OCI-LY7 (cell line): Measurements from ENCODE around the gene PPP4R1. TPM values are rescaled to one million over a fixed set of nuclear protein-coding genes. Genes with fewer than 3 reads are reported as not detected.

Experiments
- BruUV-seq: library from RNA; stranded (reverse); fragments of 400-500 nt; replicated peaks from 2 replicates; lab custom pipeline; 2021; lab: Mats Ljungman, UMichigan
- CTCF ChIA-PET: fragments of 300-600 bp; sonication (Branson Sonifier 250); formaldehyde crosslinking; loops from one replicate; lab custom pipeline; 2022; ENCODE audit warnings: antibody characterized with exemption; ENCODE audit not compliant: unreplicated experiment; lab: Charles Lee
- POLR2A ChIA-PET: fragments of 300-600 bp; sonication (Branson Sonifier 250); formaldehyde crosslinking; loops from one replicate; lab custom pipeline; 2022; ENCODE audit warnings: antibody characterized with exemption; lab: Charles Lee
- DNase-seq: peaks from one replicate; pipeline ENCODE4 v3.0.0-alpha.2; 2015; ENCODE audit warnings: low spot score
- H2AFZ ChIP-seq: fragments of 200-600 bp; sonication (generic), shearing (Covaris generic); 2 replicates; pipeline ENCODE4 v1.6.1; 2014; ENCODE audit warnings: mild to moderate bottlenecking, antibody characterized with exemption, low read length, moderate library complexity
- H3K27ac ChIP-seq: fragments of 200-600 bp; sonication (generic); 2 replicates; pipeline ENCODE4 v1.5.1; 2014; ENCODE audit warnings: mixed run types, low read depth, mild to moderate bottlenecking, moderate library complexity, low read length, inconsistent platforms; ENCODE audit not compliant: poor library complexity, severe bottlenecking
- H3K36me3 ChIP-seq: fragments of 200-600 bp; sonication (generic); 2 replicates; pipeline ENCODE4 v1.6.1; 2014; ENCODE audit warnings: mild to moderate bottlenecking, antibody characterized with exemption, low read length, moderate library complexity, mixed read lengths; ENCODE audit not compliant: insufficient read depth
- H3K4me1 ChIP-seq: fragments of 200-600 bp; sonication (generic); 2 replicates; pipeline ENCODE4 v1.5.1; 2014; ENCODE audit warnings: mild to moderate bottlenecking, low read length; ENCODE audit not compliant: insufficient read depth, poor library complexity, severe bottlenecking
- H3K4me2 ChIP-seq: fragments of 200-600 bp; sonication (generic); 2 replicates; pipeline ENCODE4 v1.6.1; 2014; ENCODE audit warnings: mild to moderate bottlenecking, low read length
- H3K4me3 ChIP-seq: fragments of 200-600 bp; sonication (generic); 2 replicates; pipeline ENCODE4 v1.5.1; 2014; ENCODE audit warnings: mild to moderate bottlenecking, low read depth, low read length; ENCODE audit not compliant: poor library complexity, severe bottlenecking
- H3K79me2 ChIP-seq: fragments of 200-600 bp; sonication (generic); 2 replicates; pipeline ENCODE4 v1.6.1; 2016; ENCODE audit warnings: low read depth, mild to moderate bottlenecking, low read length, moderate library complexity, mixed read lengths; ENCODE audit not compliant: insufficient read depth
- H3K9me2 ChIP-seq: fragments of 200-600 bp; sonication (generic); 2 replicates; pipeline ENCODE4 v1.6.1; 2016; ENCODE audit warnings: mild to moderate bottlenecking, low read length, mixed read lengths; ENCODE audit not compliant: insufficient read depth
- H3K9me3 ChIP-seq: fragments of 200-600 bp; sonication (generic); 2 replicates; pipeline ENCODE4 v1.6.1; 2014; ENCODE audit warnings: mild to moderate bottlenecking, mixed run types, low read length, mixed read lengths
- H4K20me1 ChIP-seq: fragments of 200-600 bp; sonication (generic); 2 replicates; pipeline ENCODE4 v1.6.1; 2014; ENCODE audit warnings: mild to moderate bottlenecking, antibody characterized with exemption, low read length, moderate library complexity, mixed read lengths; ENCODE audit not compliant: insufficient read depth
- CTCF ChIP-seq: fragments of 200-600 bp; sonication (generic); conservative IDR thresholded peaks from 2 replicates; pipeline ENCODE4 v1.5.1; 2014; ENCODE audit warnings: mild to moderate bottlenecking, antibody characterized with exemption, low read length, moderate library complexity, mixed read lengths
- EZH2phosphoT487 ChIP-seq: fragments of 200-600 bp; sonication (generic); IDR thresholded peaks from 2 replicates; pipeline ENCODE4 v1.6.1; 2018; ENCODE audit warnings: low read depth, borderline replicate concordance, mild to moderate bottlenecking, mixed run types, antibody characterized with exemption, low read length, moderate library complexity, mixed read lengths
- intact Hi-C: fragments of 100-400 bp; cut with micrococcal nuclease; formaldehyde crosslinking; loops from one replicate; pipeline ENCODE4 v1.10.0; 2022; ENCODE audit not compliant: unreplicated experiment
- total RNA-seq, 2 experiments: library from RNA; depleted of rRNA in 1 of 2; stranded (reverse); fragments of >200 nt in 1 of 2; shearing (Covaris generic) in 1 of 2; gene quantifications; 2 replicates each; pipeline ENCODE4 v1.2.3, GENCODE V29; 2014 to 2022

Gene PPP4R1
- total RNA-seq, 2 experiments from 2014 or later, result 64.9 to 72.4 TPM

- Histone ChIP-seq H3K79me2 (peaks cover 26% of the 10 kb centered on the region), H2AFZ (no peak overlapping the region), H3K36me3 (peaks cover 5% of the 10 kb centered on the region), H3K9me2 (no peaks in the 10 kb centered on the region), H4K20me1 (0 out of 2 replicates have a peak, but pooled peaks cover 3% of the 10 kb centered on the region), H3K4me1 (peaks cover 20% of the 10 kb centered on the region), H3K4me3 (no peak overlapping the region), H3K9me3 (no peaks in the 10 kb centered on the region), H3K4me2 (no peak overlapping the region), H3K27ac (no peak overlapping the region)
- no peak for TF ChIP-seq EZH2phosphoT487
- TF ChIP-seq CTCF, result no peak
- no TSS peak for BruUV-seq
- DNase-seq, result no peak
- ChIA-PET CTCF (no interaction called here), POLR2A (interaction anchor here (0.6 to 1.4 kb wide), 5 partner anchors 11 to 297 kb away, joined by 3 to 4 read pairs (median 3); partner anchors contain the start of gene VAPA)
- intact Hi-C loops, result loop anchor here (10.0 kb wide), 2 partner anchors 551 to 909 kb away; partner anchors contain the start of gene NAPG
Observed at GRCh38 chr18:9616049-9616448, 1.7 kb upstream of the PPP4R1 start.

GRCh38 chr18:9615280-9615797, 980 bp upstream of the PPP4R1 start:
- peaks cover 29% of the 10 kb centered on the region for H3K79me2 ChIP-seq
- no peak for TF ChIP-seq CTCF
- TF ChIP-seq EZH2phosphoT487, result no peak
- H3K9me3 ChIP-seq, result no peaks in the 10 kb centered on the region
- H3K4me1 ChIP-seq, result peaks cover 20% of the 10 kb centered on the region
- peak overlapping the region; percentile 68 for H3K4me2 ChIP-seq
- peak overlapping the region; percentile 70 for H3K4me3 ChIP-seq
- DNase-seq, result peak; percentile 2
- 0 out of 2 replicates have a peak, but pooled peaks cover 3% of the 10 kb centered on the region for H4K20me1 ChIP-seq
- H2AFZ ChIP-seq, result peak overlapping the region; percentile 90
- H3K27ac ChIP-seq, result peak overlapping the region; percentile 51
- H3K9me2 ChIP-seq, result no peaks in the 10 kb centered on the region
- CTCF ChIA-PET, result no interaction called here
- intact Hi-C loops, result loop anchor here (2.0 to 10.0 kb wide), 4 partner anchors 299 to 909 kb away; partner anchors contain the start of genes NAPG and VAPA
- peaks cover 12% of the 10 kb centered on the region for H3K36me3 ChIP-seq
- BruUV-seq, result no TSS peak
- POLR2A ChIA-PET, result interaction anchor here (0.6 to 1.4 kb wide), 6 partner anchors 11 to 298 kb away, joined by 3 to 4 read pairs (median 3); partner anchors contain the start of gene VAPA
